Left lobe of liver (tissue), 2 donors: ENCODE data around the gene ADARB1. TPM values are rescaled to one million over a fixed set of nuclear protein-coding genes. Genes with fewer than 3 reads are reported as not detected.
"Not testable (repeated sequence)": the region's sequence is repeated elsewhere in the genome, so short reads cannot be mapped to it uniquely, and the experiment has no call there.

Experiments used
- ATAC-seq: fragments of 200-7000 bp; cut with Tn5 transposase; one replicate; pipeline ENCODE4 v1.9.1; 2020; ENCODE audit warnings: mild to moderate bottlenecking, moderate library complexity
- DNase-seq: peaks from one replicate; pipeline ENCODE4 v3.0.0-alpha.2; 2020; ENCODE audit warnings: low spot score
- total RNA-seq: library from RNA; stranded (reverse); gene quantifications from one replicate; pipeline ENCODE4 v1.2.1, GENCODE V29; 2021
- donor health status: DM: no; HTN: no; CAD: no; lungs with moderate emphysema.
- donor health status: DM: no; HTN: yes; CAD: no.

ADARB1 gene
- total RNA-seq, 1 donor from 2014 or later = 9.8 TPM

DNA sequence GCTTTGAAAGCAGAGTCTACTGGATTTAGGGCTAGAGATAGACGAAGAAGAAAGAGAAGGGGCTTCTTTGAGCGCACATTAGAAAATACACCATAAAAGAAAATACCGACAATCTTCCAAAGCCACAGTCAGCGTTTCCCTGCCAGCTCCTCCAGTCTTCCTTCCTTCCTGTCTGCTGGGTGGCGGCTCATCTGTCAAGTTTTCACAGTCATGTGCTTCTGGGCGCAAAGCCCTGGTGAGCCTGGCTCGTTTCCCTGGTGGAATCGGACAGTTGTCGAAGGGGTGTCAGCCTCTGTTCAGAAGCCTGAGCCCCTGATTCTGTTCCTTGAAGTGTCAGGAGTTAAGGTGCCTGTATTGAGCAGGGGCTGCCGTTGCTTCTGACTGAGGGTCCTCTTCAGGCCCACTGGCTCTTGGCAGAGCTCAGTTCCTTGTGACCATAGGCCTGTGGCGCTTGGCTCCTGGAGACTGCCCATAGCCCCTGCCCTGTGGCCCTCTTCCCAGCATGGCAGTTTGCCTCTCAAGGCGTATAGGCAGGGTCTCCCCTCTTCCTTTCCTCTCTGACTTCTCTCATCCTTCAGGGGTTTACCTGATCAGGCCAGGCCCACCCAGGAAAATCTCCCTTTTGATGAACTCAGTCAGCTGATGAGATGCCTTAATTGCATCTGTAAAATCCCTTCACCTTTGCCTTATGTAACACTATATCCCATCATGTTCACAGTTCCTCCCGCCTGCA is 58.6 kb downstream of the ADARB1 start:
- no peak for DNase-seq
- no peak for ATAC-seq

DNA sequence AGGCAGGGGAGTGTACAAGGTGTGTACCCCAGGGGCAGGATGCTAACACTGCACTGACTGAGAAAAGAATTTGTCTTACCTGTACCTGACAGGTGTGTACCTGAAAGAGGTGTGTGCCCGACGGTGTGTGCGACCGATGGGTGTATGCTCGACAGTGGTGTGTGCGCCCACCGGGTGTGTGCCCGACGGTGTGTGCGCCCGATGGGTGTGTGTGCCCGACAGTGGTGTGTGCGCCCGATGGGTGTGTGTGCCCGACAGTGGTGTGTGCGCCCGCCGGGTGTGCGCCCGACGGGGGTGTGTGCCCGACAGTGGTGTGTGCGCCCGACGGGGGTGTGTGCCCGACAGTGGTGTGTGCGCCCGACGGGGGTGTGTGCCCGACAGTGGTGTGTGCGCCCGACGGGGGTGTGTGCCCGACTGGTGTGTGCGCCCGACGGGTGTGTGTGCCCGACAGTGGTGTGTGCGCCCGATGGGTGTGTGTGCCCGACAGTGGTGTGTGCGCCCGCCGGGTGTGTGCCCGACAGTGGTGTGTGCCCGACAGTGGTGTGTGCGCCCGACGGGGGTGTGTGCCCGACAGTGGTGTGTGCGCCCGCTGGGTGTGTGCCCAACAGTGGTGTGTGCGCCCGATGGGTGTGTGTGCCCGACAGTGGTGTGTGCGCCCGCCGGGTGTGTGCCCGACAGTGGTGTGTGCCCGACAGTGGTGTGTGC is 59.3 kb downstream of the ADARB1 start:
- not testable (repeated sequence) for ATAC-seq, DNase-seq

DNA sequence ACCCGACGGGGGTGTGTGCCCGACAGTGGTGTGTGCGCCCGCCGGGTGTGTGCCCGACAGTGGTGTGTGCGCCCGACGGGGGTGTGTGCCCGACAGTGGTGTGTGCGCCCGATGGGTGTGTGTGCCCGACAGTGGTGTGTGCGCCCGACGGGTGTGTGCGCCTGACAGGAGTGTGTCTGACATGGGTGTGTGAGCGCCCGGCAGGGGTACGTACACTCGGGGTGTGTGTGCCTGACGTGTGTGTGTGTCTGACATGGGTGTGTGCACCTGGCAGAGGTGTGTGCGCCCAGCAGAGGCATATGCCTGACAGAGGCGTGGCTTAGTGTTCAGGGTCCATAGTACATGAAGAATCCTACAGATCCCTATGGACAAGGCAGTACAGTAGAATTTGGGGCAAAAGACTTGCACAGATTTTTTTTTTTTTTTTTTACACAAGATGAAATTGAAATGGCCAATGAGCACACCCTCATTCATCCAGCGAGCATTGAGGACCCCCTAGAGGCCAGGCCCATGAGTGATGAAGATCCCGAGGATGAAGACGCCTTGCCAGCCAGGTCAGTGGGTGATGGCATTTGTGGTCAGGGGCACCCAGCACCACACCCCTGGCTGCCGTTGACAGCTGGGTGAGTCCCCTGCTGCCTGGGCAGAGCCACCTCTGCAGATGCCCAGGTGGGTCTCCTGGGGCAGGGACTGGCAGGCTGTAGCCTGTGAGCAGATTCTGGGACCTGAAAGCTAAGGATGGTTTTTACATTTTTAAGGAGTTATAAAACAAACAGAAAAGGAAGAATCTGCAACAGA is 60.1 kb downstream of the ADARB1 start:
- DNase-seq (no peak), ATAC-seq (no peak)

DNA sequence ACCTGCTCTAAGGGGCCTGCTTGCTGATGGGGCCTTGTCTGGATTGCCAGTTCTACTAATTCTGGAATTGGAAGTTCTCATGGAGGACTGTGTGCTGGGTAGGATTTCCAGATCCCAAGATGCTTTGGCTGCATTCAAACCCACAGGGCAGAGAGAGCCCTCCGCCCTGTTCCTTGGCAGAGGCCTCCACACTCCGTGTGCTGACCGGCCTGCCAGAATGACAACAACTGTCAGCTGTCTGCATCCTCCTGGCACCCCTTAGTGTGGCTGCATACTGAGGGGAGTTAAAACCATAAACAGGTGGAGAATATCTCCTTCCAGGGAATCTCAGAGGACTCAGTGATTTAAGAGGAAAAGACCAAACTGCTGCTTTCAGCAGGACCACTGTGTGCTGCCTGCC is 60.7 kb downstream of the ADARB1 start:
- no peak for ATAC-seq

DNA sequence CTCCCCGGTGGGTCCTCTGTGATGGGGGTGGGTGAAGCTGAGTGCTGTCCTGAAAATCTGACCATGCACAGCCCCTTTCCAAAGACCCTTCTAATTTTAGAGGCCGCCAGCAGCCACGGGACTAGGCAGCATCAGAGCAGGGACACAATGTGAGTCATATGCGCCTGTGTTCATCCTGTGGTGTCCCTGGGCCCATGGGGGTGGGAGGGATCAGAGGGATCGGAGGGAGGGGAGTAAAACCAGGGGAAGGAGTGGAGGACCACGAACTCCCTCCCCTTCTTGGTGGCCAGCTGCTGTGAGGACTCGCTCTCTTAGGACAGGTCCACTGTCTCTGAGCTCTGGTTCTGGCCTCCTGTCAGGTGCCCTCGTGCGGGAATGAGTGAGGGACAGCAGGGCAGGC is 61.5 kb downstream of the ADARB1 start:
- DNase-seq (no peak), ATAC-seq (no peak)

More for the DNA sequence above, 60.7 kb downstream of the ADARB1 start:
- DNase-seq = no peak

DNA sequence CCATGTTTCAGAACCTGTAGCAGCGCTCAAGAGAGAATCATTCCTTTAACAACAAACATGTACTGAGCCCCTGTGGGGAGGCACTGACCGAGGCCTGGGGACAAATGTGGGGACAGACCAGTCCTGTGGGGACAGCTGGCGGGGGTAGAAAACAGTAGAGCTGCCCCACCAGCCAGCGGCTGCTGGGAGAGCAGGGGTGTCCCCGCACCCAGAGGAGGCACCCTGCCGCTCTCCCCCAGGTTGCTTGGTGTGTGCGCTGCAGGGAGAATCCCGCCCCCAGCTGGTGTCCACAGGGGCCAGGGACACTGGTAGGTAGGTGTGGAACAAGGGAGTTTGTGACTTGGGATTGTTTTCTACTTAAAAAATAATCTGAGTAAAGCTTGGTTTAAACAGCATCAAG is 62.1 kb downstream of the ADARB1 start:
- ATAC-seq (no peak), DNase-seq (no peak)

DNA sequence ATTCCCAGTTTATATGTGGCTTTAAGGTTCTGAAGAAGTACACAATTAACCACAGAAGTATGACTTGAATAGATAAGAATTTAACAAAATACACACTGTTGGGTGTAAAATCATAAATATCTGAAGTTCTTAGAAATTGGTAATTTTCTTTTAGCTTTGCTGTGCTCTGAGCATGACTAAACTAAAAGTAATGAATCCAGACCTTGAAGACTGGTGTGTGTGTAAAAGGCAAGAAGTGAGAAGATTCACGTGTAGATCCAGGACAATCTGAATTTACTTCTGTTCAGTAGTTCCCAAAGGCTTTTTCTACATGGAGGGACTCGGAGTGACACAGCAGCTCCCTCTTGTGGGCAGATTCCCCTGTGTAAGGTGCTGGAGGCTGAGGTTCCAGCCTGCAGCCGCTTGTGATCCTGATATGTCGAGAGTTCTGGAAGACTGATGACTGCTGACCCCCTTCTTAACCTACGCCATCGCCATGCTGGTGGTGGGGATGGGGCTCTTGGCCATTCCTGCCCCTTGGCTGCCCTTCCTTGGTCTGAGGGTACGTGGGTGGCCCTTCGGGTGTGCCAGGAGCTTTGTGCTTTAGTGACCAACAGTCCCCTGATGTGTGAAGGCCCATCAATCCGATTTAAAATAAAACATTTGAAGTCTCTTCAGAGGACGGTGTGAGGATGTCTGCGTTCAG is 62.7 kb downstream of the ADARB1 start:
- ATAC-seq (peak; percentile 82), DNase-seq (peak; percentile 78)

DNA sequence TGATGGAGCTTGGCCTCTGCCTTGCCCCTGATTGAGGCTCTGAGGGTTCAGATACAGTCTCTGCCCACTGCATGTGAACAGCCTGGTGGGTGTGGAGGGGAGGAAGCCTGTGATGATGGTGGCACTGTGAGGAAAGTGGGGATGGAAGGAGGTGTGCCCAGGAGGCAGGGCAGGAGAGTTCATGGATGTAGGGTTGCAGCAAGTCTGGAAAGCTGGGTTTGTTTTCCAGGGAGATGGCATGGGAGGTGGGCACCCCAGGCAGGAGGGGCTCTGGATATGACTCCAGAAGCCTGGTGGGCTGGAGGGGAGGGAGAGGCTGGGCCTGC is 63.2 kb downstream of the ADARB1 start:
- DNase-seq (no peak), ATAC-seq (no peak)

DNA sequence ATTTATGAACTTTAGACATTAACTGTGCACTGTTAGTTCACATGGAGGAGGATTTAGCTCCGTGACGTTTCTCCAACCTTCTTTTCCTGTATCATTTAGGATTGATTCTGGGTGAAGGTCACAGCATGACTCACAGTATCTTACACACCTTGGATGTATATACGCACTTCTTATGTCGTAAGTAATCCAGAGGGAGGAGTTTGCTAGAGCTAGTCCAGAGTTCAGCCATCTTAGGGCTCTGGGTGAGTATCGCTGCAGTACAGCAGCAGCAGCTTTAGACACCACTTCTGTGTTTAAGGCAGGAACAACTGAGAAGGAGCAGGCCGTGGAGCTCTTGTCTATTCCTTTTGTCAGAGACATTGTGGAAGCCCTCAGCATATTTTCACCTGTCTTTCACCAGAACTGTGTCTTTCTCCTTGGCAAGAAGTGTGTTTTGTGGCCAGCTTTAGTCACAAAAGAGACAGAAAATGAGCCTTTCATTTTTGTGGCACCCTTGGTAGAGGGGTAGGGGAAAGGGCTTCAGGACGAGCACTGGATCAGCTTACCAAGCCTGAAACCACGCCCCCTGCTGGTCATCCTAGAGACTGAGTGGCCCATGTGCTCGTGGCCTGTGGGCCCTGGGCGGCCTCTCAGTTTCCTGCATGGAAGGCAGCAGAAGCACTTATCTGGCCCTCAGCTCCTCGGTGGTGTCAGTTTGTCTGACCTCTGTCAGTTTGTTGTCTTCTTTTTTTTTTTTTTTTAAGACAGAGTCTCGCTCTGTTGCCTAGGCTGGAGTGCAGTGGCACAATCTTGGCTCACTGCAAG is 64.0 kb downstream of the ADARB1 start:
- ATAC-seq = peak; percentile 51
- DNase-seq = no peak

DNA sequence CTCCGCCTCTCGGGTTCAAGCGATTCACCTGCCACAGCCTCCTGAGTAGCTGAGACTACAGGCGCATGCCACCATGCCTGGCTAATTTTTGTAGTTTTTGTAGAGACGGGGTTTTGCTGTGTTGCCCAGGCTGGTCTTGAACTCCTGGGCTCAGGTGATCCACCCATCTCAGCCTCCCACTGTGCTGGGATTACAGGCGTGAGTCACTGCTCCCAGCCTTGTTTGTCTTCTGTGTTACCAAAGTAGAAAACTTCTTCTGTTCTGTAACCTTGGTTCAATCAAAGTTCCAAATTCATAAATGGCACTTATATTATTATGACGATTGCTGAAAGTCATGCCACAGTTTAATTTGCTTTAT is 64.6 kb downstream of the ADARB1 start:
- not testable (repeated sequence) for ATAC-seq

DNA sequence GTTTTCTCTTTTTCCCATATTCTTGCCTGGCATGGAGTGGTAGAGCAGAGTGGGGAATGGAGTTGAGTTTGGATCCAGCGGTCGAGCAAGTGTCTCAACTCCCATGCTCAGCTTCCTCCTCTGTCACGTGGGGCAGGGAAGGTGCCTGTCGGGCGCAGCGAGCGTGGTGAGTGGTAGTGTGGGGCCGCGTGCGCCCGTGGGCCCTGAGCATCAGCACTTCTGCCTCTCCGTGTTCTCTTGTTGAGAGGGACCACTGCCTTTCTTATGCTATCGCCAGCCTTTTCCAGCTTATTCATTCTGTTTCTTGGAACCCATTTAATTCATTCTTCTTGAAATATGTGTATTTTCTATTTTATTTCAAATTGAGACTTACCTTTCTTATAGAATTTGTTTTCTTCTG is 65.1 kb downstream of the ADARB1 start:
- no peak for DNase-seq
- no peak for ATAC-seq

More for the DNA sequence above, 64.6 kb downstream of the ADARB1 start:
- DNase-seq = not testable (repeated sequence)

DNA sequence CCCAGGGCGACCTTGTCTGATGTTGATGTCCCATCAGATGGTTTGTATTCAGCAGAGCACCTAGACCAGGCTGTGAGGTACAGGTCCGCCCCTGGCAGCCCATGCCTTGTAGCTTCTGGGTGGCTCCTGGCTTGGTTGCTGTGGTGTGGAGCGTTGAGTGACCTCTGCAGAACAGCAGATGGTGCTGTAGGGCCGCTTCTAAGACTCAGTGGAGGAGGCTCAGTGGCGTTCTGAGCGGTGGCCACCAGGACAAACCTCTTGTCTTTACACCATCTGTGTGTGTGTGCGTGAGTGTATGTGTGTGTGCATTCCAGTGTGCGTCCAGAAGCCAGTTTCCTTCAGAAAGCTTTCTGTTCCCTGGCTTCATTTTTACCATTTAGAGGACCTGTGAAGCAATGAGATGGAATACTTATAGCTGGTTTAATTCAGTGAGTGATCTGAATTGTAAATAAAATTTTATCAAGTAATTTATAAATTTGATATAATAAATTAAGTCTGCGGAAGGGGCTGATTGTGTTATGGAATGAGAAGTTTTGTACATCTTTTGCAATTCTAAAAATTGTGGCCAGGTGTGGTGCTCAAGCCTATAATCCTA is 66.1 kb downstream of the ADARB1 start:
- DNase-seq (peak; percentile 80), ATAC-seq (peak; percentile 94)

DNA sequence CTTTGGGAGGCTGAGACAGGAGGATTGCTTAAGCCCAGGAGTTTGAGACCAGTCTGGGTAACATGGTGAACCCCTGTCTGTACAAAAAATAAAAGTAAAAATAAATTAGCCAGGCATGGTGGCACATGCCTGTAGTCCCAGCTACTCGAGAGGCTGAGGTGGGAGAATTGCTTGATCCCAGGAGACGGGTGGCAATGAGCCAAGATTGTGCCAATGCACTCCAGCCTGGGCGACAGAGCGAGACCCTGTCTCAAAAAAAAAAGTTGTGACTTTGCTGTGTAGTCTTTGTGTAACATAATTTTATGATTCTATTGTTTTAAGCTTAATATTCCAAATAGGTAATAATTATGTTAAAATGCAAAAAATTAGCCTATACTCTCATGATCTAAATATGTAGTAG is 66.6 kb downstream of the ADARB1 start:
- not testable (repeated sequence) for DNase-seq

DNA sequence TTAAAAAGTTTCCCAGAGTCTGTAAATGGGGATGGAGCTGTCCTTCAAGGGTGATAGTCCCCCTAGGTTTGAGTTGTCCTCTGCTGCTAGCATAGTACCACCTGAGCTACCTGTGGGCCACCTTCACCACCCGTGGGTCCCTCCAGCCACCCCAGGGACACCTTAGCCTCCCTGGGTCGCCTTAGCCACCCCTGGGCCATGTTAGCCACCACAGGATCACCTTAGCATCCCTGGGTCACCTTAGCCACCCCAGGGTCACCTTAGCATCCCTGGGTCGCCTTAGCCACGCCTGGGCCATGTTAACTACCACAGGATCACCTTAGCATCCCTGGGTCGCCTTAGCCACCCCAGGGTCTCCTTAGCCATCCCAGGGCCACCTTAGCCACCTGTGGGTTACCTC is 67.1 kb downstream of the ADARB1 start:
- DNase-seq (no peak), ATAC-seq (no peak)

More for the DNA sequence above, 66.6 kb downstream of the ADARB1 start:
- ATAC-seq = not testable (repeated sequence)

DNA sequence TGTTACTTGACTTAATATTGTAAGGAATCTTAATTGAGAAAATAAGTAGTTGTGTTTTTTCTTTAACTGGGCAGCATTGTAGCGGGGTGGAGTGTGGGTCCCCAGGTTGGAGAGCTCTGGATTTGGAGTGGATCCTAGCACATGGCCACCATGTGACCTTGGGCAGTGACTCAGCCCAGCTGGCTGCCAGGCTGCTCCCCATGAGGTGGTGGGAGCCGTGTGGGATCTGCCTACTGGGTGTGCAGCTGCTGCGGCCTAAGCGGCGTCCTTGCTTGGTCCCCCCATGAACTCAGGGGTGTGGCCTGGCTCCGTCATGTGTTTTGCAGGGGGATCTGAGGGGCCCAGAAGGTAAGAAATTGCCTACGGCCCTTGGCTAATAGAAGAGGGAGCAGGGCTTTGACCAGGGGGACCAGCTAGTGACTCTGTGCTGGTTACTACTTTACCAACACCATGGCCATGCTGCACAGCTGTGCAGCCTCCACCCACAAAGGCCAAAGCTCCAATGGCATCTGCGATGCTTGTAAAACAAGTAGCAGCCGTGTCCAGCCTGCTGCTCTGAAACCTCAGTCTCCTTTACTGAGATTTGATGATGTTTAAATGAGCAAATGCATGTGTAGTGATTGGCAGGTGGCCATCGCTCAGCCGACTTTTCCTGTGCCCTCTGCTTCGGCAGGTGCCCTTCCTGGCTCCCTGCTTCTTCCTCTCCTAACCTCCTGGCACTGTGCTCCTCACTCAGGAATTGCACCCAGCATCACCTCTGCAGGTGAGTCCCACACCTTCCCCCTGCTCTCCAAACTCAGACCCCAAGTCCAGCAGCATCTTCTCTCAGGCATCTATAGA is 68.3 kb downstream of the ADARB1 start:
- DNase-seq (no peak), ATAC-seq (peak; percentile 15)

DNA sequence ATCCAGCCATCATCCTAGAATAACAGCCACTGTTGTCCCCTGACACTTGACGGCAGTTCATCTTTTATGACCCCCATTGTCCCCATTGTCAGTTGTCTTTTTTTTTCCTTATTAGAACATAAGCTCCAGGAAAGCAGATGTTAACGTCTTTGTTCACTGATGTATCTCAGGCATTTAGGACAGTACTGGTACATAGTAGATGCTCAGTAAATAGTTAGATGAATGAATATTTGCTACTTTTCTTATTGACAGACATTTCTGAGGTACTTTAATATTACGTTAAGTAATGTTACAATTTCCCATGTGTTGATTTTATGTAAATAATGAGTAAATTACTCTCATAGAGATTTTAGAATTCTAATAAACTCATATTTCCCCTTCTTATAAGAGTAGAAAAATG is 69.5 kb downstream of the ADARB1 start:
- DNase-seq = no peak
- ATAC-seq = no peak

DNA sequence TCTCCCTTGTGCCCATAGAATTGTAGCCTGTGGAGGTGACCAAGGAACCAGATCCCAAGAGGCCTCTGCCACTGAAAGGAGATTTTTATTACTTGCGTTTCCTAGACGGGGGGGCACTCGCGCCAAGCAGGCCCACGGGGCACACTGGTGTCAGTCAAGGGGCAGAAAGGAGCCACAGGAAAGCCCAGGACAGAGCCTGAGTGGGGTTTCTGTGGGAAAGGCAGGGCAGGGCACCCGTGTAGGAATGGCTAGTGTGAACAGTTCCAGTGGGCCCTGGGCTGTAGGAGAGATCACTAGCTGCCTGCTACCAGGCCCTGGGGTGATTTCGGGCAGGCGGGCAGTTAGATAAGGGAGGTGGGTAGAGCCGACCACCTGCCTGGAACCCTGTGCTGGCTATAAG is 70.8 kb downstream of the ADARB1 start:
- ATAC-seq = no peak
- DNase-seq = no peak

DNA sequence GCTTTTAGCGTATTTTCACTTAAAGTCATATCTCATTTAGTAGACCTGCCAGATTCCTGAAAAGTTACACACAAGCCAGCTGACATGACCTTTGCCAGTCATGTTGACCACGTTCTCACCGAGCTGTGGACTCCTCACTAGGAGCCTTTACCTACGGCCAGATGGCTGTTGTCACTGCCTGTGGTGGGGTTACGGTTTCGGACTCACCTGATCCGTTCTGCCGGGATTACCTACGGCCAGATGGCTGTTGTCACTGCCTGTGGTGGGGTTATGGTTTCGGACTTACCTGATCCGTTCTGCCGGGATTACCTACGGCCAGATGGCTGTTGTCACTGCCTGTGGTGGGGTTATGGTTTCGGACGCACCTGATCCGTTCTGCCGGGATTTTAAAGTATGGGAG is 71.5 kb downstream of the ADARB1 start:
- not testable (repeated sequence) for ATAC-seq, DNase-seq

DNA sequence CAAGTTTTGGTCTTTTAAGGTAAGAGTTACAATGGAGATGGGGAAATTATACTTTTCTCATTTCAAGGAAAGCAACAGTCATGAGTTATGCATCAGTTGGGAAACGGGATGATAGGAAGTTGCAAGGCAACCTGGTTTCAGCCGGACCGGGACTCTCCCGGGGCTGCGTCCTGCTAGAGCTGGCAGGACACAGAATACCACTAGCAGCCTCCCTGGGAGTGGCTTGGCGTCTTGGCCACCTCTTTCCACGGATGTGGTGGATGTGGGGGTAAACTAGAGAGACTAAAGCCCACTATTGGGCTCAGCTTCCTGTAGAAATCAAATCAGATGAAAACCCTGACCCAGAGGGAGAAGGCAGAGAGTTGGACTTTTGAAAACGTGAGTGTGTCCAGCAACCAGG is 71.9 kb downstream of the ADARB1 start:
- ATAC-seq = no peak
- DNase-seq = no peak
